ENCODE results near the gene SLC17A9. TPM values are rescaled to one million over a fixed set of nuclear protein-coding genes. Genes with fewer than 3 reads are reported as not detected.

Gene SLC17A9
- total RNA-seq, 6 experiments from 2014 or later, result 32.8 to 47.0 (median 35.7) TPM

DNA sequence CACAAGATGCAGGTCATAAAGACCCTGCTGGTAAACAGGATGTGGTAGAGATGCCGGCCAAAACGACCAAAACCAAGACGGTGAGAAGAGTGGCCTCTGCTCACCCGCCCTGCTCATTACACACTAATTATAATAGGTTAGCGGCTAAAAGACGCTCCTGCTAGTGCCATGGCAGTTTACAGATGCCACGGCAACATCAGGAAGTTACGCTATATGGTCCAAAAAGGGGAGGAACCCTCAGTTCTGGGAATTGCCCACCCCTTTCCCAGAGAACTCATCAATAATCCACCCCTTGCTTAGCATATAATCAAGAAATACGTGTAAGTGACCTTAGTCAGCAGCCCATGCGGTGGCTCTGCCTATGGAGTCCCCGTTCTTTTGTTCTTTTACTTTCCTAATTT is 36.7 kb downstream of the SLC17A9 start:
- TF ChIP-seq, protein P1, sequence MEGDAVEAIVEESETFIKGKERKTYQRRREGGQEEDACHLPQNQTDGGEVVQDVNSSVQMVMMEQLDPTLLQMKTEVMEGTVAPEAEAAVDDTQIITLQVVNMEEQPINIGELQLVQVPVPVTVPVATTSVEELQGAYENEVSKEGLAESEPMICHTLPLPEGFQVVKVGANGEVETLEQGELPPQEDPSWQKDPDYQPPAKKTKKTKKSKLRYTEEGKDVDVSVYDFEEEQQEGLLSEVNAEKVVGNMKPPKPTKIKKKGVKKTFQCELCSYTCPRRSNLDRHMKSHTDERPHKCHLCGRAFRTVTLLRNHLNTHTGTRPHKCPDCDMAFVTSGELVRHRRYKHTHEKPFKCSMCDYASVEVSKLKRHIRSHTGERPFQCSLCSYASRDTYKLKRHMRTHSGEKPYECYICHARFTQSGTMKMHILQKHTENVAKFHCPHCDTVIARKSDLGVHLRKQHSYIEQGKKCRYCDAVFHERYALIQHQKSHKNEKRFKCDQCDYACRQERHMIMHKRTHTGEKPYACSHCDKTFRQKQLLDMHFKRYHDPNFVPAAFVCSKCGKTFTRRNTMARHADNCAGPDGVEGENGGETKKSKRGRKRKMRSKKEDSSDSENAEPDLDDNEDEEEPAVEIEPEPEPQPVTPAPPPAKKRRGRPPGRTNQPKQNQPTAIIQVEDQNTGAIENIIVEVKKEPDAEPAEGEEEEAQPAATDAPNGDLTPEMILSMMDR (IDR thresholded peaks at IDR 0.05), result no peak
- Mint-ChIP-seq H3K9me3 (no peaks in the 10 kb centered on the region), H3K36me3 (ENCODE audit: low read depth) (no peaks in the 10 kb centered on the region), H3K4me1 (ENCODE audit: low read depth) (no peaks in the 10 kb centered on the region), H3K4me3 (peak overlapping the region; percentile 63; the same call in 1 of the 2 replicates), H3K27ac (no peak overlapping the region), H3K27me3 (ENCODE audit: insufficient read depth) (peaks cover 26% of the 10 kb centered on the region)
- DNase-seq, result no peak

DNA sequence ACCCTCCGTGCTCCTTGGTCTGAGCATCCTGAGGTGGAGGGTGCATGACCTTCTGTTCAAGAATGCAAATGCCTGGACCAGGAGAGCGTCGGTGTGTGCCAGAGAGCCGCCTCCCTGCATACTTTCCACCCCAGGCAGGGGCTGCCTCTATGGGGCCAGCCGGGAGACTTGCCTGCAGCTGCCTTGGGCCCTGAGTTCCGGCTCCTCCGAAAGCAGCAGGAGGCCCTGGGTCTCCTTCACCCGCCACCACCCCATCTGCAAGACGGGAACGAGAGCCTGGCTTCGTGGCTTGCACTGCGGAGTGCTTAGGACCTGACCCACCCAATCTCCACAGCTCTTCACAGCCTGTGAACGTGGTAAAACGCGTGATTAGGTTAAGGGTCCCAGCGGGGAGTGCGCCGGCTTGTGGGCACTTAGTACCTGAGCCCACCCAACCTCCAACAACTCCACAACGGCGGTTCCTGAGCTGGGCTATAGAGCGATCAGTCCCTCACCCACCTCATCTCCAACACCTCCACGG is 37.9 kb downstream of the SLC17A9 start:
- Mint-ChIP-seq H3K27ac (no peak overlapping the region), H3K4me3 (no peak overlapping the region), H3K4me1 (ENCODE audit: low read depth) (no peaks in the 10 kb centered on the region), H3K27me3 (ENCODE audit: insufficient read depth) (peaks cover 31% of the 10 kb centered on the region), H3K36me3 (ENCODE audit: low read depth) (no peaks in the 10 kb centered on the region), H3K9me3 (no peaks in the 10 kb centered on the region)
- DNase-seq, result no peak
- TF ChIP-seq, protein P1 (IDR thresholded peaks at IDR 0.05), result no peak

DNA sequence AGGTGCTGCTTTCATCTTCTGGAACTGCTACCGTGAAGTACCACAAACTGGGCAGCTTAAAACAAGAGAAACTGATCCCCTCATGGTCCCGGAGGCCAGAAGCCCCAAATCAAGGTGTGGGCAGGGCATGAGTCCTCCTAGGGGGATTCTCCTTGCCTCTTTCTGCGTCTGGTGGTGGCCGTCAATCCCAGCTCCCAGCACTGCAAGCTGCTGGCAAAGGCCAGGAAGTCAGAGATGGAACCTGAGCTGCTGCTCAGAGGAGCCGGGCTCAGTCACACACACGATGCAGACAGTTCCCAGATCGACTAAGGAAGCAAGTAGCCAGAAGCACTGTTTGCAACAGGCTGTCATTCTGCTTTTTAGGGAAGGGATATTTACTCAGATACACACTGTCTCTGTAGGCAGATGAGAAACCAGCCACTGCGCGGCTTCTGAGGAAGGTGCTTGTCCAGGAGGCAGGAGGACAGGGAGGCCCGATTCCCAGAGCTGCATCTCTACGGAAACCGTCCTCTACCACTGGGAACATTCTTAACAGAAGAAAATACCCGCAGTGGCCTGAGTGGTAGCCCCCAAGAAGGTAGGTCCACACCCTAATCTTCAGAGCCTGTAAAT is 38.8 kb downstream of the SLC17A9 start:
- no peak overlapping the region for H3K27ac Mint-ChIP-seq
- no peak overlapping the region for H3K4me3 Mint-ChIP-seq
- DNase-seq, result no peak
- H3K9me3 Mint-ChIP-seq, result no peaks in the 10 kb centered on the region
- H3K36me3 Mint-ChIP-seq (ENCODE audit: low read depth), result no peaks in the 10 kb centered on the region
- TF ChIP-seq, protein P1 (IDR thresholded peaks at IDR 0.05), result no peak
- peaks cover 38% of the 10 kb centered on the region for H3K27me3 Mint-ChIP-seq (ENCODE audit: insufficient read depth)
- H3K4me1 Mint-ChIP-seq (ENCODE audit: low read depth), result no peaks in the 10 kb centered on the region

DNA sequence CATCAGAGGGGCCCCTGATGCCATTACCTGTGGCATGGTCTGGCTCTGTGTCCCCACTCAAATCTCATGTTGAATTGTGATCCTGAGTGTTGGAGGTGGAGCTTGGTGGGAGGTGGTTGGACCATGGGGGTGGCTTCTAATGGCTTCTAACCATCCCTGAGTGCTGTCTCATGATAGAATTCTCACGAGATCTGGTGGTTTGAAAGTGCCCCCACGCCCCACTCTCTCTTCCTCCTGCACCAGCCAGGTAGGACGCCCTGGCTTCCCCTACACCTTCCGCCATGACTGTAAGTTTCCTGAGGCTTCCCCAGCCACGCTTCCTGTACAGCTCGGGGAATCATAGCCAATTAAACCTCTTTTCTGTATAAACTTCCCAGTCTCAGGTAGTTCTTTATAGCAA is 39.4 kb downstream of the SLC17A9 start:
- Mint-ChIP-seq H3K27me3 (ENCODE audit: insufficient read depth) (peaks cover 40% of the 10 kb centered on the region), H3K27ac (no peak overlapping the region), H3K36me3 (ENCODE audit: low read depth) (no peaks in the 10 kb centered on the region), H3K4me1 (ENCODE audit: low read depth) (no peaks in the 10 kb centered on the region), H3K4me3 (no peak overlapping the region), H3K9me3 (no peaks in the 10 kb centered on the region)
- TF ChIP-seq, protein P1 (IDR thresholded peaks at IDR 0.05), result no peak
- DNase-seq, result no peak

DNA sequence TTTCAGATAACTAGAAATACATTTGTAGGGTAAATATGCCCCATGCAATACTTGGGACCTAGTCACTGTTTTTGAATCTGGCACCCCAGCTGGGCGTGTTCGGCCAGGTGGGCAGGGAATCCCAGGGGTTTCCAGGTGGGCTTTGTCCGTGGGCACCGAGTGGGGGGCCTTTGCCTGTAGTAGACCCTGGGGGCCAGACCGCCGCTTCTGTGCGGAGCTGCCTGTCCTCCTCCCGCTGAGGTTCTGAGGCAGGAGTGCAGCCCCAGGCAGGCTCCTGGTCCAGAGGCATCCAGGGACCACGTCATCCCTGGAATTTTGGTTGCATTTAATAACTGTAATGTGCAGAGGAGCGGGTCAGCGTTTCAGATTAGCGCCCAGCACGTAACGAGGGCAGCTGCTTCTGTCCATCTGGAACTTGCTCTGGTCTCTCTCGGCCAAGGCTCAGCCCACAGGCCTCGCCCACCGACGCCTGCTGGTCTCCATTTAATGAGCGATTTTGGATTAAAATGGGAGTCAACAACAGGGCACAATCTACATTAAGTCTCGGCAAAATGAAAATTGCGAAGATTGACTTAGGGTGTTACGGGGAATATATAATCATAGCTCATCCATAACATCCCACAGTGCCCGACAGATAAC is 41.5 kb downstream of the SLC17A9 start:
- TF ChIP-seq, protein P1 (IDR thresholded peaks at IDR 0.05), result no peak
- no peaks in the 10 kb centered on the region for H3K9me3 Mint-ChIP-seq

More for the DNA sequence above, 41.5 kb downstream of the SLC17A9 start:
- H3K36me3 Mint-ChIP-seq (ENCODE audit: low read depth), result no peaks in the 10 kb centered on the region
- H3K27me3 Mint-ChIP-seq (ENCODE audit: insufficient read depth), result peaks cover 53% of the 10 kb centered on the region
- DNase-seq, result no peak
- no peaks in the 10 kb centered on the region for H3K4me1 Mint-ChIP-seq (ENCODE audit: low read depth)
- H3K4me3 Mint-ChIP-seq, result no peak overlapping the region
- H3K27ac Mint-ChIP-seq, result no peak overlapping the region
